ENCODE data around the gene PRR29.

DNA sequence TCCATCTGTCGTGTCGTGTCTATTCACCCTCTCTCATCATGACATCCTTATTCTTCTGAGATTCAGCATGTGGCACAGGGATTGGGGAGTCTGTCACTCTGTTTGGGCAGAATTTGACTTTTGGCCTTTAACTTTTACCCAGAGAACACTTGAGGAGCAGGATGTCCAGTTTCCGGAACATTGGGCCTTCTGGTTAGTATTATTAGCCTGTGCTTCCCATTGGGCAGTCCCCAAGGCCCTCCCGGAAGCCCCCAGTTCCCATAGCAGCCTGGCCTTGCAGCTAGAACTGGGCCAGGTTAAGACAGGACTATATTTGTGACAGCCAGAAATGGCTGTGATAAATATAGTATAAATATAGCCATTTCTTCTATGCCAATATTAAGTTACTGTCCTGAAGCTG is 35.0 kb upstream of the PRR29 start:
- TF ChIP-seq SIN3A (IDR thresholded peaks at IDR 0.05; ENCODE audit: borderline replicate concordance, insufficient read depth, low read length) (no peak), REST (IDR thresholded peaks at IDR 0.05; ENCODE audit: insufficient read depth in 1 of 2, low read depth in 2 of 2, low read length in 2 of 2) (no peak)

Measured in PFSK-1 (cell line).